Smooth muscle cell (in vitro differentiated cells): ENCODE results near the gene AGBL4. TPM values are rescaled to one million over a fixed set of nuclear protein-coding genes. Genes with fewer than 3 reads are reported as not detected.

ENCODE experiments used
- DNase-seq: peaks from one replicate; lab custom pipeline; 2025; ENCODE audit not compliant: unreplicated experiment; lab: John Stamatoyannopoulos, UW
- H2AFZ ChIP-seq: fragments of 200-600 bp; sonication (generic); 2 replicates; pipeline ENCODE4 v1.6.0; 2016; ENCODE audit warnings: antibody characterized with exemption, low read depth, mild to moderate bottlenecking
- H3F3A ChIP-seq: fragments of 200-600 bp; sonication (generic); 2 replicates; pipeline ENCODE4 v1.6.0; 2017; ENCODE audit warnings: antibody characterized with exemption, low read depth
- H3K27ac ChIP-seq: fragments of 200-600 bp; sonication (generic); 2 replicates; pipeline ENCODE4 v1.5.1; 2016; ENCODE audit warnings: low read depth, mild to moderate bottlenecking
- H3K27me3 ChIP-seq: fragments of 200-600 bp; sonication (generic); 2 replicates; pipeline ENCODE4 v1.6.1; 2016; ENCODE audit warnings: low read depth, mild to moderate bottlenecking
- H3K36me3 ChIP-seq: fragments of 200-600 bp; sonication (generic); 2 replicates; pipeline ENCODE4 v1.5.1; 2016; ENCODE audit warnings: low read depth
- H3K4me1 ChIP-seq: fragments of 200-600 bp; sonication (generic); 2 replicates; pipeline ENCODE4 v1.5.1; 2016; ENCODE audit warnings: low read depth
- H3K4me2 ChIP-seq: fragments of 200-600 bp; sonication (generic); 2 replicates; pipeline ENCODE4 v1.6.0; 2016; ENCODE audit warnings: mild to moderate bottlenecking
- H3K4me3 ChIP-seq: fragments of 200-600 bp; sonication (generic); 2 replicates; pipeline ENCODE4 v1.5.1; 2016; ENCODE audit warnings: mild to moderate bottlenecking
- H3K79me2 ChIP-seq: fragments of 200-600 bp; sonication (generic); 2 replicates; pipeline ENCODE4 v1.6.0; 2016; ENCODE audit warnings: low read depth, mild to moderate bottlenecking
- H3K9ac ChIP-seq: fragments of 200-600 bp; sonication (generic); 2 replicates; pipeline ENCODE4 v1.6.0; 2016; ENCODE audit warnings: low read depth
- H3K9me3 ChIP-seq: fragments of 200-600 bp; sonication (generic); replicated peaks from 2 replicates; pipeline ENCODE4 v1.5.1; 2016; ENCODE audit warnings: low read depth
- H4K20me1 ChIP-seq: fragments of 200-600 bp; sonication (generic); 2 replicates; pipeline ENCODE4 v1.6.0; 2016; ENCODE audit warnings: low read depth
- CTCF ChIP-seq: fragments of 200-600 bp; sonication (generic); IDR thresholded peaks from 2 replicates; pipeline ENCODE4 v1.5.1; 2017; ENCODE audit warnings: borderline replicate concordance, mild to moderate bottlenecking, antibody characterized with exemption; ENCODE audit not compliant: insufficient read depth, poor library complexity, severe bottlenecking
- WGBS: methylation state at CpG from one replicate; pipeline ENCODE4 v1.1.7; 2016; ENCODE audit warnings: low lambda C conversion rate; 5-methylcytosine and 5-hydroxymethylcytosine counted together
- polyA plus RNA-seq: library from polyadenylated mRNA; unstranded; fragments of >200 nt; fragmentation: Nextera tagmentation; extraction: Ambion mirVana; gene quantifications from 2 replicates; pipeline ENCODE4 v1.2.1, GENCODE V29; 2016
- total RNA-seq: library from RNA; depleted of rRNA; stranded (reverse); fragments of >200 nt; gene quantifications from 2 replicates; pipeline ENCODE4 v1.2.3, GENCODE V29; 2014

Gene AGBL4
- total and polyA plus RNA-seq, 2 experiments from 2014 or later: 0.29 TPM; not detected in 1

GRCh38 chr1:48851638-48852037, 1172.1 kb downstream of the AGBL4 start:
- TF ChIP-seq CTCF: no peak
- Histone ChIP-seq H3K27me3 (no peaks in the 10 kb centered on the region), H3F3A (no peaks in the 10 kb centered on the region), H3K4me3 (no peak overlapping the region), H3K27ac (no peak overlapping the region), H2AFZ (no peak overlapping the region), H3K4me2 (no peak overlapping the region), H4K20me1 (no peaks in the 10 kb centered on the region), H3K79me2 (no peaks in the 10 kb centered on the region), H3K9ac (no peak overlapping the region), H3K9me3 (no peaks in the 10 kb centered on the region), H3K36me3 (no peaks in the 10 kb centered on the region), H3K4me1 (no peaks in the 10 kb centered on the region)
- DNase-seq: no peak
- 71% methylated on average over 2 of the region's 2 CpGs for WGBS

GRCh38 chr1:48848035-48848434, 1175.7 kb downstream of the AGBL4 start:
- Histone ChIP-seq H3F3A (no peaks in the 10 kb centered on the region), H2AFZ (no peak overlapping the region), H3K4me2 (no peak overlapping the region), H3K9ac (no peak overlapping the region), H3K36me3 (no peaks in the 10 kb centered on the region), H3K27me3 (no peaks in the 10 kb centered on the region), H3K4me3 (no peak overlapping the region), H3K9me3 (no peaks in the 10 kb centered on the region), H3K27ac (no peak overlapping the region), H3K79me2 (no peaks in the 10 kb centered on the region), H4K20me1 (no peaks in the 10 kb centered on the region), H3K4me1 (no peaks in the 10 kb centered on the region)
- DNase-seq: no peak
- 88% methylated on average over 2 of the region's 2 CpGs for WGBS
- TF ChIP-seq CTCF: no peak

DNA sequence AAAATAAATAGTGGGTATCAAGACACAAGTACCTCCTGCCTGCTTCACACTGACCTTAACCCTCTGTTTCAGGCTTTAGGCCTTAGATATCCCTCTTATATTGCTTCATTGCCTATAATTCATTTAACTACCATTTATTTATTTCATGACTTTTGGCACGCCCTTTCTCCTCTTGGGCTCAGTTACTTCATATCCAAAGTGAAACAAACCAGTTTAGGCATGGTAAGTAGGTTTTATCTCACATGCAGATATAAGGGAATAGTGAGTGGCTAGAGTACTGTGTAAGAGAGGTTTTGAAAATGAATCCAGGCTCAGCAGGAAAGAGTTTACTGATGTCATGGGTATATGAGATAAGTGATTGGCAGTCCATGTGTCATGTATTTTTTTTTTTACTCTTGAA, 1177.3 kb downstream of the AGBL4 start:
- H3K4me3 ChIP-seq: no peak overlapping the region
- no peak overlapping the region for H3K9ac ChIP-seq
- no peak overlapping the region for H3K4me2 ChIP-seq
- H3K9me3 ChIP-seq: no peaks in the 10 kb centered on the region
- H3K4me1 ChIP-seq: no peaks in the 10 kb centered on the region
- no peaks in the 10 kb centered on the region for H4K20me1 ChIP-seq
- H3F3A ChIP-seq: no peaks in the 10 kb centered on the region
- whole genome bisulfite sequencing: 87% methylated on average over 1 of the region's 1 CpG
- H3K36me3 ChIP-seq: no peaks in the 10 kb centered on the region
- no peaks in the 10 kb centered on the region for H3K27me3 ChIP-seq
- H3K27ac ChIP-seq: no peak overlapping the region
- no peak overlapping the region for H2AFZ ChIP-seq
- DNase-seq: no peak
- H3K79me2 ChIP-seq: no peaks in the 10 kb centered on the region
- TF ChIP-seq CTCF: no peak

DNA sequence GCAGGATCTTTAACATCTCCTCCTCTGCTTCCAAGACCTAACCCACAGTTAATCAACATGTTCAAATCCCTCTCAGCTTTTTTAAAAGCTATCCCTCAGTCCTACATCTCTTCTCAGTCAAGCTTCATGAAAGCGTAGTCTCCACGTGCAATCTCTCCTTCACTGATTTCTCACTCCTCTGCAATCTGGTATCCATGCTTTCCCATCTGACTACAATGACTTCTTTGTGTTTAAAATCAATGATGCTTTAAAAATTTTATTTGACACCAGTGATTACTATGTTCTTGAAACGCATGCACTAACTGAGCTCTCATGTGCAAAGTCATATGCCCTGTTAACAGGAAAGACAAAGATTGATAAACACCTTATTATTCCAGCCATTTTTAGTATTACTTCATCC, 1179.6 kb downstream of the AGBL4 start:
- no peaks in the 10 kb centered on the region for H3K36me3 ChIP-seq
- TF ChIP-seq CTCF: no peak
- no peak overlapping the region for H3K4me2 ChIP-seq
- H3K4me1 ChIP-seq: no peaks in the 10 kb centered on the region
- no peaks in the 10 kb centered on the region for H4K20me1 ChIP-seq
- H3K4me3 ChIP-seq: no peak overlapping the region
- no peaks in the 10 kb centered on the region for H3K79me2 ChIP-seq
- no peaks in the 10 kb centered on the region for H3K27me3 ChIP-seq
- no peak for DNase-seq
- H3K27ac ChIP-seq: no peak overlapping the region
- WGBS: 65% methylated on average over 3 of the region's 3 CpGs
- H3F3A ChIP-seq: no peaks in the 10 kb centered on the region
- H2AFZ ChIP-seq: no peak overlapping the region
- no peaks in the 10 kb centered on the region for H3K9me3 ChIP-seq
- H3K9ac ChIP-seq: no peak overlapping the region
